HG03457 (cell line): ENCODE measurements around the gene AGPAT1.
A peak's percentile ranks its signal among the peaks of the same experiment; 100 is the strongest.
"Not testable (repeated sequence)": the region's sequence is repeated elsewhere in the genome, so short reads cannot be mapped to it uniquely, and the experiment has no call there.

Experiments
- ATAC-seq: cut with Tn5 transposase; IDR thresholded peaks from one replicate; pipeline ENCODE4 v1.9.1; 2021; ENCODE audit warnings: moderate number of reproducible peaks; ENCODE audit not compliant: unreplicated experiment

AGPAT1 gene

GRCh38 chr6:32151181-32151862, 24.6 kb downstream of the AGPAT1 start:
- ATAC-seq: no peak

DNA sequence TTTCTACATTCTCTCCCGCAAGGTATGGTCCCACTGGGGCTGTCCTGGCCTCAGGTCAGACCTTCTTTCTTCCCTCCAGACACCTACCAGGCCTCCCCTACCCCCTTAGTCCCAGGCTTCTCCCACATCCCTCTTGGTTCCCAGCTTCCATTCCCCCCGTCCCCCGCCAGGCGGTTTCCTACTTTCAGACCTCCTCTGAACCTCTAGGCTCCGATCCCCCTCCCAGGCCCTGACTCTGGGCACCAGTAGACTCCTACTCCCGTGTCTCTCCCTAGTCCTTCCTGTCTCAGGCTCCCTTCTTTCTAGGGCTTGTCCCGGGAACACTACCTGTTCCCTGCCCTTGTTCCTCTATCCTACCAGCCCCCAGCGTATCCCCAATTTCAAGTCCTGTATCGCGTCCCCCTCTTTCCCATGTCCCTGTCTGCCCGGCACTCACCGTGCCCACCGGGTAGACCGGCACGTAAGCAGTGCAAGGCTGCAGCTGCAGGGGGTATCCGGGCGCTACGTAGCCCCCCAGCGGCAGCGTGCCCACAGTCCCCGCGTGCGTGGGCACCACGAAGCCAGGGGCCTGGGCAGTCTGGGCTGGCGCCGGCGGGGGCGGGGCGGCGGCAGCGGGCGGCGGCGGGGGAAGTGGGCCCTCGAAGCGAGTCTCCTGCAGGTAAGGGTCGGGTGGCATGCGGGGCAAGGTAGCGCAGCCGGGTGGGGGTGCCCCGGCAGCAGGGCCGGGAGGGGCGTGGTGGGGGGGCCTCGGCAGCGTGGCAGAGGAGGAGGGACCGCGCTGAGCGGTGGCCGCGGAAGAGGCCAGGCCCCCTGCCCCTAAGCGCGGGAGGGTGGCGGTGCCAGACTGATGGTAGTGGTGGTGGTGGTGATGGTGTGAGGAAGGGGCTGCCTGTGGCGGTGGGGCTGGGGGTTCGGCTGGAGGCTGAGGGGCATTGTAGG, 25.7 kb downstream of the AGPAT1 start:
- no peak for ATAC-seq

DNA sequence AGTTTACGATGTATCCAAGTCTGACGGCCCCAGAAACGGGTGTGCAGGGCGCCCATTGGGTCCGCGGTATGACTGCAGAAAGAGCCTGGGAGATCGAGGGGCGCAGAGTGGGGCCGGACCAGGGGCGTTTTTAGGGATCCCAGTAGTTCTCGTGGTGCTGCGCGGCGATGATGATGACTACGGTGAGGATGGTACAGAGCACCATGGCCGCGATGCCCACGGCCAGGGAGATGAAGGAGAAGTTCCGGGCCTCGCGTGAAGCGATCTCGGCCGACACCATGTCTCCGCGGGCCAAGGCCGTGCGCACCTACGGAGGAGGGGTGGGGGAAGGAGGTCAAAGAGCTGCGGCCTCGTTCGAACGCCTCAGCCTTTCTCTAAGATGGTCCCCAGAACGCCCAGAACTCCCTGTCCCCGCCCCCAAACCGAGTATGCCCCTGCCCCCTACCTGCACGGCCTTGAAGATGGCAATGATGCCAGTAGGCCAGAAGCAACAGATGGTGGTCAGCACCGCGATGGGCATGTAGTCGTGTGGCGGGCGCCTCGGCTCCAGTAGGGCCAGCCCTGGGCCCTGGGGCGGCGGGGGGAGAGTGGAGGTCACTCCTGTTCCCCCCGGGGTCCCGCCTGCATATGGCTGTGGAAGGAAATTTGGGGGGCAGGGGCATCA, 26.7 kb downstream of the AGPAT1 start:
- ATAC-seq: no peak

GRCh38 chr6:32148289-32149091, 27.4 kb downstream of the AGPAT1 start:
- no peak for ATAC-seq

DNA sequence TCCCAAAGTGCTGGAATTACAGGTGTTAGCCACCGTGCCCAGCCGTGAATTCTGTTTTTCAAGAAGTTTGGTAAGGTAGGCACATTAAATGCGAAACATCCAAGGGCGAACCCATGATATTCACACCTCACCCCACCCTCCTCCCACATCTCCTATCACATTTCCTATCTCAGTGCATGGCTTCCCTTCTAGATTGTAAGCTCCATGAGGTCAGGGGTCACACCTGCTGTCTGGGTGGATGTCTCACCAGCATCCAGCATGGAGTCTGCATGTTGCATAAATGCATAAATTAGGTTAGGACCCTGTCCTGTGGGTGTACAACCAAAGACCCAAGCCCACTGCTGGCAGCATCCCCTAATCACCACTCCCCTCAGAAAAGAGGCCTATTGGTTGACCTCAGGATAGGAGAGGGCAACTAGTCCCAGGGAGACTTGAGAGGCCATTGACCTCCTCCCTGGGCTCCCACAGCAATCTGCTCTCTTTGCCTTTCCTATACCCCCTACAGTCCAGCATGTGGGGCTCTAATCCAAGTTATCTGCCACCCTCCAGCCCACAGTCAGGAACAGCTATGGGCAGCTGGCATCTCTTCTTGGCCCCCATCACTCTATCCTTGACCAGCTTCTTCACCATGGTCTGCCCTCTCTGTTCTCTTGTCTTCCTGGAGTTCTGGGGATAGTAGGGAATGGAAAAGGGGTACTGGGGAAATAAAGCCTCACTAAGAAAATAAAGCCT, 28.3 kb downstream of the AGPAT1 start:
- ATAC-seq: no peak

DNA sequence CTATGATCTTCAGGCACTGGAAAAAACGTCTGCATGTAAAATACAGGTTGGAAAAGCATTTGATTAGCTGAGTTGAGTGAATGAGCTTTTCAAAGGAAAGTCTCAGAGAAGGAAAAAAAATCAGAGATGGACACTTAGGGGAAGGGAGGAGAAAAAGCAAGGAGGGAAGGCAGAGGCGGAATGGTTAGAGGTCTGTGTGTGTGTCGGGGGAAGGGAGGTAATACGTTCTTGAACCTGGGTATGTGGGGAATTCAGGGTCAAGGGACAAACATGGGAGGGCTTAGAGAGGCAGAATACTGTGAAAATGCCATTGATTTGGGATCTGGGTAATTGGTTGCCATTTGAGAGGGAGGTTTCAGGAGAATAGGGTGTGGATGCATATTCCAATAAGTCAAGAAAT, 29.2 kb downstream of the AGPAT1 start:
- ATAC-seq: no peak

GRCh38 chr6:32146287-32146686, 29.6 kb downstream of the AGPAT1 start:
- ATAC-seq: no peak

GRCh38 chr6:32144238-32144637, 31.6 kb downstream of the AGPAT1 start:
- not testable (repeated sequence) for ATAC-seq

GRCh38 chr6:32140420-32141046, 35.4 kb downstream of the AGPAT1 start:
- ATAC-seq: no peak

DNA sequence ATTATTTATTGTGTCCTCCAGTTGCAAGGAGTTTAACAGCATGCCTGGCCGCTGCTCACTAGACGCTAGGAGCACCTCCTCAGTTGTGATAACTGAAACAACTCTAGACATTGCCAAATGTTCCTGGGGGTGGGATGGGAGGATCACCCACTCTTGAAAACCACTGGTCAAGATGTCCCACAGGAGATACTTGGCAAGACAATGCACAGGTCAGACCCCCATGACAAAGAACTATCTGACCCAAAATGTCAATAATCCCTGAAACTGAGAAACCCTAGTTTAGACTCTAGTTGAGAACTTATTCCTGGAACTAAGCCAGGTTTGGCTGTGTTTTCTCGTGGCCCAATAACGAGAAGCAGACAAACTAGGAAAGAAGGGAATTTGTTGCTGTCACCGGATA, 36.3 kb downstream of the AGPAT1 start:
- ATAC-seq: no peak

GRCh38 chr6:32137454-32137853, 38.4 kb downstream of the AGPAT1 start:
- no peak for ATAC-seq

- no peak for ATAC-seq
Observed at GRCh38 chr6:32133786-32134185, 42.1 kb downstream of the AGPAT1 start.

- ATAC-seq: no peak
Observed at GRCh38 chr6:32132110-32132509, 43.8 kb downstream of the AGPAT1 start.

DNA sequence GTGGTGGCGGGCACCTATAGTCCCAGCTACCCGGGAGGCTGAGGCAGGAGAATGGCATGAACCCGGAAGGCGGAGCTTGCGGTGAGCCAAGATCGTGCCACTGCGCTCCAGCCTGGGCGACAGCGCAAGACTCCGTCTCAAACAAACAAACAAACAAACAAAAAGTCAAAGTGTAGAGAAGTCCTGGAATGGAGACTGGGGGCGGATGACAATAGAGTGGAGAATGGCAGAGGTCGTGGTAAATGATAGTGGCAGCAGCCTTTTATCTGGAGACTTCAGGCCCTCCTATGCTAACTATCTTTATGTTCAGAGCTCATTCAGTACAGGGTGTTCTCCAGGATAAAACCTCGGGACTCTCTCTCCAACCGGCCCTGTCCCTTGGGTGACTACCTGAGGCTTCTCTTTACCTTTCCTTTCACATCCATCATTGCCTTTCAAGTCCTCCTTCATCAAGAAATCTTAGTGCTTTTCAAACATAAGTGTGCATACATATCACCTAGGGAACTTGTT, 44.4 kb downstream of the AGPAT1 start:
- ATAC-seq: no peak

- no peak for ATAC-seq
Observed at GRCh38 chr6:32129297-32130088, 46.4 kb downstream of the AGPAT1 start.

DNA sequence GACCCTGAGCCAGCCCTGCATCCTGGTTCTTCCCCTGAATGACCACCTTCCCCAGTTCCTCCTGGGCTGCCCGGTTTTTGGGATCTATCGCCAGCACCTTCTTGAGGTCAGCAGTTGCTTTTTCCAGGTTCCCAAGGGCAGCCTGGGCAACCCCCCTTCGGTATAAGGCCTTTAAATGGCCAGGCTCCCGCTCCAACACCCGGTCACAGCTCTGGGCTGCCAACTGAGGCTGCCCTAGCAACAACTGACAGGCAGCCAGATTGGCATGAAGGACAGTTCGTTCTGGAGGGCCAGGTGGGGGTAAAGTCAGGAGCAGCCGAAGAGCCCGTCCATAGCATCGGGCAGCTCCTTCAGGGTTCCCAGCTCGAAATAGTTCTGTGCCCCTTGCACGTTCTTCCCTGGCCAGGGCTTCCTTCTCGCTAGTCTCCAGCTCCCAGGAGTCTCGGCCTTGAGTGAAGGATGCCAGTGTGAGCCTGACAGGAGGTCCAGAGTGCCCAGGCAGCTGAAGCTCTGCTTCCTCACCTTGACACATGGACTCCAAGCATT, 47.1 kb downstream of the AGPAT1 start:
- no peak for ATAC-seq

DNA sequence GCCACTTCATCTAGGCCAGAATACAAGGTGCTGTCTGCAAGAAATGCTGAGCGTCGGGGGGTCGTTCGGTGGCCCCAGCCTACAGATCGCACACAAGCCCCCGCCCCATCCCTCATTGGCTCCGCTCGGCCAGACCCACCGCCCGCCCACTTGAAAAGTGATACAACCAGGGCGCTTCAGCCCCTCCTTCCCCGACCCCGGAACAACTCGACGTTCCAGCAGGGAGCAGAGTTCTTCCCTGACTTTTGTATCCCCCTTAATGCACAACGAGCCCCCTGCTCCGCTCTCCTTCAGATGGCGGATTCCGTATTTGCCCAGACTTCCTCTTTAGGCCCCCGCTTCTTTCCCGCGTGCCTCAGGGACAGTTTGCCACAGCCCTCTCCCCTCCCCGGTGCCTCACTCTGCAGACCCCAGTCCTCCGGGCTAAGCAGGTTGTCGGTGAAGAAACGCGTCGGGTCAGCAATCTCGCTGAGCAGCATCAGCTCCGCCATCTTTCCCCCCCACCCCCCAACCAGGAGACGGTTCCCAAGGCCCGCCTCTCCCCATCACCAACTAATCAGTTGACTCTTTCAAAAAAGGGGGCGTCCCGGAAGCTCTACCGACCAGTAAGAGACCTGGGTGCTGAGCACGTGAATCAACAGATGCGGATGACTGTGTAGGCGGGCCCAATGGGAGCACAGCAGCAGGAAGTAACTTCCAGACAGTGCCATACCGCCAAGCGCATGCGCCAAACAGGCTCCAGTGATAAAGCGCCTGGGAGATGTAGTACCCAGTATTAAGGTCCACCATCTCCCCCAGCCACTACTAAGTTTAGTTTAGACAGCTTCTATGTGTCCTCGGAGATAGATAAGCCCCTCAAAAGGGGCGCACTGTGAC, 47.9 kb downstream of the AGPAT1 start, which contains the start of gene ATF6B:
Gene ATF6B, minus strand, starts transcription at position 530 of the 876 bp plus-strand sequence. Its CDS starts 39 bp downstream, at position 491.
- peak; percentile 76 for ATAC-seq
